T-helper 2 cell treated with Interferon-gamma antibody and Interleukin-4, amounts not matched to agents 5 μg/mL and 100 μg/mL, for 36 hours (primary cell): Measurements from ENCODE around the gene GLE1.
"Not testable (repeated sequence)": the region's sequence is repeated elsewhere in the genome, so short reads cannot be mapped to it uniquely, and the experiment has no call there.

Experiments
- DNase-seq: peaks from one replicate; pipeline ENCODE4 v3.0.0; 2021; ENCODE audit warnings: low spot score
- H3K27ac Mint-ChIP-seq: one replicate; pipeline ENCODE4 v1.8.0; 2021; ENCODE audit warnings: mild to moderate bottlenecking, mixed read lengths
- H3K27me3 Mint-ChIP-seq: one replicate; pipeline ENCODE4 v1.8.0; 2021; ENCODE audit warnings: low read depth, mixed read lengths
- H3K36me3 Mint-ChIP-seq: one replicate; pipeline ENCODE4 v1.8.0; 2021; ENCODE audit warnings: low read depth, mixed read lengths
- H3K4me1 Mint-ChIP-seq: one replicate; pipeline ENCODE4 v1.8.0; 2021; ENCODE audit warnings: low read depth, mixed read lengths
- H3K4me3 Mint-ChIP-seq: one replicate; pipeline ENCODE4 v1.8.0; 2022; ENCODE audit warnings: mild to moderate bottlenecking, moderate library complexity, mixed read lengths
- H3K9me3 Mint-ChIP-seq: one replicate; pipeline ENCODE4 v1.8.0; 2021; ENCODE audit warnings: mixed read lengths

Gene GLE1

GRCh38 chr9:128484686-128485413 lies 19.7 kb upstream of the GLE1 start:
- no peak overlapping the region for H3K4me3 Mint-ChIP-seq
- no peak overlapping the region for H3K27ac Mint-ChIP-seq
- H3K9me3 Mint-ChIP-seq, result no peaks in the 10 kb centered on the region
- peaks cover 49% of the 10 kb centered on the region for H3K36me3 Mint-ChIP-seq
- H3K27me3 Mint-ChIP-seq, result no peaks in the 10 kb centered on the region
- H3K4me1 Mint-ChIP-seq, result no peaks in the 10 kb centered on the region
- DNase-seq, result no peak

GRCh38 chr9:128485414-128485855 lies 19.1 kb upstream of the GLE1 start:
- Mint-ChIP-seq H3K9me3 (no peaks in the 10 kb centered on the region), H3K27me3 (no peaks in the 10 kb centered on the region), H3K27ac (no peak overlapping the region), H3K4me3 (no peak overlapping the region), H3K4me1 (no peaks in the 10 kb centered on the region), H3K36me3 (peaks cover 51% of the 10 kb centered on the region)
- DNase-seq, result no peak

GRCh38 chr9:128486201-128486600 lies 18.3 kb upstream of the GLE1 start:
- Mint-ChIP-seq H3K27ac (no peak overlapping the region), H3K4me1 (no peaks in the 10 kb centered on the region), H3K9me3 (no peaks in the 10 kb centered on the region), H3K36me3 (peaks cover 53% of the 10 kb centered on the region), H3K27me3 (no peaks in the 10 kb centered on the region), H3K4me3 (no peak overlapping the region)
- DNase-seq, result no peak

GRCh38 chr9:128493424-128493823 lies 11.1 kb upstream of the GLE1 start:
- Mint-ChIP-seq H3K27ac (no peak overlapping the region), H3K9me3 (no peaks in the 10 kb centered on the region), H3K27me3 (no peaks in the 10 kb centered on the region), H3K4me1 (no peaks in the 10 kb centered on the region), H3K4me3 (no peak overlapping the region), H3K36me3 (peaks cover 48% of the 10 kb centered on the region)
- no peak for DNase-seq

- DNase-seq, result no peak
- Mint-ChIP-seq H3K27me3 (no peaks in the 10 kb centered on the region), H3K4me1 (no peaks in the 10 kb centered on the region), H3K9me3 (no peaks in the 10 kb centered on the region), H3K36me3 (peaks cover 45% of the 10 kb centered on the region), H3K27ac (no peak overlapping the region), H3K4me3 (no peak overlapping the region)
These were observed 10.3 kb upstream of the GLE1 start for GRCh38 chr9:128494108-128494745.

GRCh38 chr9:128494746-128495129 lies 9.8 kb upstream of the GLE1 start:
- H3K36me3 Mint-ChIP-seq, result peaks cover 42% of the 10 kb centered on the region

GRCh38 chr9:128495296-128495695 lies 9.2 kb upstream of the GLE1 start:
- H3K27ac Mint-ChIP-seq, result peak overlapping the region; percentile 6
- H3K27me3 Mint-ChIP-seq, result no peaks in the 10 kb centered on the region
- no peaks in the 10 kb centered on the region for H3K9me3 Mint-ChIP-seq
- no peak for DNase-seq
- H3K36me3 Mint-ChIP-seq, result peaks cover 45% of the 10 kb centered on the region
- H3K4me1 Mint-ChIP-seq, result no peaks in the 10 kb centered on the region
- no peak overlapping the region for H3K4me3 Mint-ChIP-seq

More at GRCh38 chr9:128494746-128495129, 9.8 kb upstream of the GLE1 start:
- Mint-ChIP-seq H3K9me3 (no peaks in the 10 kb centered on the region), H3K4me1 (no peaks in the 10 kb centered on the region), H3K27ac (peak overlapping the region; percentile 26), H3K4me3 (no peak overlapping the region), H3K27me3 (no peaks in the 10 kb centered on the region)
- no peak for DNase-seq

- peak overlapping the region; percentile 6 for H3K27ac Mint-ChIP-seq
- no peaks in the 10 kb centered on the region for H3K9me3 Mint-ChIP-seq
- no peak overlapping the region for H3K4me3 Mint-ChIP-seq
- no peaks in the 10 kb centered on the region for H3K27me3 Mint-ChIP-seq
- no peaks in the 10 kb centered on the region for H3K4me1 Mint-ChIP-seq
- DNase-seq, result no peak
- H3K36me3 Mint-ChIP-seq, result peaks cover 48% of the 10 kb centered on the region
These were observed 8.6 kb upstream of the GLE1 start for GRCh38 chr9:128495804-128496417.

GRCh38 chr9:128497824-128498610 lies 6.5 kb upstream of the GLE1 start:
- no peak for DNase-seq
- H3K27me3 Mint-ChIP-seq, result no peaks in the 10 kb centered on the region
- no peak overlapping the region for H3K27ac Mint-ChIP-seq
- no peaks in the 10 kb centered on the region for H3K4me1 Mint-ChIP-seq
- H3K4me3 Mint-ChIP-seq, result no peak overlapping the region
- H3K9me3 Mint-ChIP-seq, result no peaks in the 10 kb centered on the region
- H3K36me3 Mint-ChIP-seq, result peaks cover 42% of the 10 kb centered on the region

- H3K27ac Mint-ChIP-seq, result no peak overlapping the region
- H3K4me1 Mint-ChIP-seq, result peaks cover 3% of the 10 kb centered on the region
- no peaks in the 10 kb centered on the region for H3K27me3 Mint-ChIP-seq
- H3K9me3 Mint-ChIP-seq, result no peaks in the 10 kb centered on the region
- H3K36me3 Mint-ChIP-seq, result peaks cover 38% of the 10 kb centered on the region
- H3K4me3 Mint-ChIP-seq, result no peak overlapping the region
- no peak for DNase-seq
These were observed 5.6 kb upstream of the GLE1 start for GRCh38 chr9:128498911-128499310.

- Mint-ChIP-seq H3K27ac (no peak overlapping the region), H3K4me1 (peaks cover 4% of the 10 kb centered on the region), H3K36me3 (peaks cover 35% of the 10 kb centered on the region), H3K4me3 (no peak overlapping the region), H3K9me3 (no peaks in the 10 kb centered on the region), H3K27me3 (no peaks in the 10 kb centered on the region)
- DNase-seq, result no peak
These were observed 4.6 kb upstream of the GLE1 start for GRCh38 chr9:128499920-128500319.

- Mint-ChIP-seq H3K36me3 (peaks cover 21% of the 10 kb centered on the region), H3K4me3 (peak overlapping the region; percentile 99)
- DNase-seq, H3K27ac Mint-ChIP-seq, H3K27me3 Mint-ChIP-seq, H3K9me3 Mint-ChIP-seq, H3K4me1 Mint-ChIP-seq: not testable (repeated sequence)
These were observed 1.1 kb upstream of the GLE1 start for GRCh38 chr9:128503415-128503825.

- peak; percentile 9 for DNase-seq
- H3K36me3 Mint-ChIP-seq, result peaks cover 22% of the 10 kb centered on the region
- H3K4me3 Mint-ChIP-seq, result peak overlapping the region; percentile 99
- no peaks in the 10 kb centered on the region for H3K9me3 Mint-ChIP-seq
- peak overlapping the region; percentile 57 for H3K27ac Mint-ChIP-seq
- H3K27me3 Mint-ChIP-seq, result no peaks in the 10 kb centered on the region
- peaks cover 13% of the 10 kb centered on the region for H3K4me1 Mint-ChIP-seq
These were observed 649 bp upstream of the GLE1 start for GRCh38 chr9:128503870-128504269.

- Mint-ChIP-seq H3K4me3 (peak overlapping the region; percentile 99), H3K9me3 (no peaks in the 10 kb centered on the region), H3K36me3 (peaks cover 24% of the 10 kb centered on the region), H3K27ac (peak overlapping the region; percentile 99), H3K4me1 (peaks cover 13% of the 10 kb centered on the region), H3K27me3 (no peaks in the 10 kb centered on the region)
- no peak for DNase-seq
These were observed 871 bp downstream of the GLE1 start for GRCh38 chr9:128505414-128505765.
